NCI-H187 (cell line): ENCODE measurements around the gene PGD.
"Not testable (repeated sequence)": the region's sequence is repeated elsewhere in the genome, so short reads cannot be mapped to it uniquely, and the experiment has no call there.

Experiments
- DNase-seq, 2 experiments: peaks; one replicate each; lab custom pipeline; 2025; lab: John Stamatoyannopoulos, UW

The PGD gene

DNA sequence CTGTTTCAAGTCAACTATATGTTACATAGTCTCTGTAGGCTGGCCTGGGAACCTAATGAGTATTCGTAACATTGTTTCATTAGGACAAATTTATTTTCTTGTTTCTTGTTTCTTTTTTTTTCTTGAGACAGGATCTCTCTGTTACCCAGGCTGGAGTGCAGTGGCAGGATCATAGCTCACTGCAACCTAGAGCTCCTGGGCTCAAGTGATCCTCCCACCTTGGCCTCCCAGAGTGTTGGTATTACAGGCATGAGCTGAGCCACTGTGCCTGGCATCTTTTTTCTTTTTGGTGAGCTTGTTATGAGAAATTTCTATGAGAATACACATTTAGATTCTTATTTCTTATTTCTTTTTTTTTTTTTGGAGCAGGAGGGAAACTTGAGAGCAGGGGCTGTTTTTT is 38.2 kb downstream of the PGD start:
- no peak for DNase-seq

DNA sequence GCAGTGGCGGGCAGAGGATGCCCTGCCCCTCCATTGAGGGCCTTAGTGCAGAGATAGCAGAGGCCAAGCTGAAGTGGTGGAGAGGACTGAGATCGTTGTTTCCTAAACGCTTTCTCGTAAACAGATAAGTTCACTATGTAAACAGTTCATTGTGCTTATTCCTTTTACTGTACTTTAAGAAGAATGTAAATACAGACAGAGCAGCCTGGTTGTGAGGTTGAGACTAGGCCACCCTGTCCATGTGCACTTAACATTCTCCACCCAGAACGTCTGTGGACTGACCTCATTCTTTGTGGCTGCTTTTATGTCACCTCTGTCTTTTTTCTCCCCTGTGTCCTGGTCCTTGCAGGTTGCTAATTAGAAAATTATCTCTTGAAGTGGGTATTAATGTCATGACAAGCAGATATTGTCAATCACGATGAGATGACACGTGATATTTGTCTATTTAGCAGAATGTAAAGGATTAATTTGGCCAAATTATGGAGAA is 39.9 kb downstream of the PGD start:
- no peak for DNase-seq

DNA sequence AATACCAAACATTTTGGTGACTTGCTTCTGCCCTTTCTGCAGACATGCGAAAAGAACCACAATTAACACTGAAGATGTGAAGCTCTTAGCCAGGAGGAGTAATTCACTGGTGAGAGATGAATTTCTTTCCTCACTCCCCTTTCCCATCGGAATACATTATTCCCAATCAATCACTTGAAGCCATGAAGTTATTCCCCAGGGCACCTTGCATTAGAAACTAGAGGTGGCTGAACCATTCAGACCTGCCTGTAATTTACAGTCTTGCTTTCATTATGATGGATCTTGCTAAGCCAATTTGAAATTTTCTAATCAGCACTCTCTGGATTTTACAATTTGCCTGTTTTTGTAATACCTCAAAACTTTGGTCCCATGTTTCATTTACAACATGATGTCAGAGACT is 41.4 kb downstream of the PGD start:
- DNase-seq: no peak

- no peak for DNase-seq
Measured at GRCh38 chr1:10440794-10441193, 41.9 kb downstream of the PGD start.

DNA sequence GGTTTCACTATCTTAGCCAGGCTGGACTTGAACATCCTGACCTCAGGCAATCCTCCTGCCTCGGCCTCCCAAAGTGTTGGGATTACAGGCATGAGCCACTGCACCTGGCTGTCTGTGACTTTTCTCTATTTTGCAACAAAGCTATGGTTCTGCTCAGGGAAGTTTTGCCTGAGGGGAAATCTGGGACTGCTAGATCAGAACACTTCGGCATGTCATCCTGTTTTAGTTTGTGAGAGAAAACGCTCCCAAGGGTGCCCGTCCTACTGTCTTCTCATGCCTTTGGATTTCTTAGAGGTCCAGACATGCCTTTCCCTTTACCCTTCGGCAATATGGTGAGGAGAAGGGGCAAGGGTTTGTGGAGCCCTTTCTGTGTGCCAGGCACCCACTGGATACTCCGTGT is 45.4 kb downstream of the PGD start:
- no peak for DNase-seq

DNA sequence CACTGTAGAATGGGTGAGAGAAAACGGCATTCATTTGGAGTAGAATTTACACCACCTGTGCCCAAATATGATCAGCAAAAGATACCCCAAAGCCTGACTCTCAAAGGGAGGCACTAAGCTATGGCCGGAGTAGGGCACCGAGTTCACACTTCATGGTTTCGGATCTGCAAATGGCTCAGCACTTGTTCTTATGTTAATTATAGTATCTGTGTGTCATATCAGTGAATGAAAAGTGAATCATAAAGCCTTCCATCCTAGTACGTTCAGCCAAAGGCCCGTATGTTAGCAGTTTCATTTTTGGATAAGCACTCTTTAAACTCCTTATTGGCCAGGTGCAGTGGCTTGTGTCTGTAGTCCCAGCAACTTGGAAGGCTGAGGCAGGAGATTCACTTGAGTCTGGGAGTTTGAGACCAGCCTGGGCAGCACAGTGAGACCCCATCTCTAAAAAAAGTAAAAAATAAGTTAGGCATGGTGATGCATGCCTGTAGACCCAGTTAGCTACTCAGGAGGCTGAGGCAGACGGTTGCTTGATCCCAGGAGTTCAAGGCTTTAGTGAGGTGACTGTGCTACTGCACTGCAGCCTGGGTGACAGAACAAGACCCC is 46.0 kb downstream of the PGD start:
- no peak for DNase-seq

DNA sequence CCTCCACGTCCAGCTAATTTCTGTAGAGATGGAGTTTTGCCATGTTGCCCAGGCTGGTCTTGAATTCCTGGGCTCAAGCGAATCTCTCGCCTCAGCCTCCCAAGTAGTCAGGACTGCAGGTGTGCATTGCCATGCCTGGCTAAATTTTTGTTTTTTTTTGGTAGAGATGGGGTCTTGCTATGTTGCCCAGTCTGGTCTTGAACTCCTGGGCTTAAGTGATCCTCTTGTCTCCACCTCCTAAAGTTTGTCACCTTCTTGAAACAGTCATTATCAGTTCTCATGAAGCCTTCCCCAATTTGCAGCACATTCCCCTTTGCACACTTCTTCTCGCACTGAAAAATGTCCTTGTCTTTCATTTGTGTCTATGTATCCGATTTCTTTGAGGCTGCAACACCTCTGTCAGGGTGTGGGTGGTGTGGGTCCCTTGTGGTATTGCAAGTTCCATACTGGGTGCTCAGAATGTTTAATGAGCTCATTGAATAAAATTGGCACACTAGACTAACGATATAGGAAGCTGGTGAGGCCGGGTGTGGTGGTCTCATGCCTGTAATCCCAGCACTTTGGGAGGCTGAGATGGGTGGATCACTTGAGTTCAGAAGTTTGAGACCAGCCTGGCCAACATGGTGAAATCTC is 48.0 kb downstream of the PGD start:
- DNase-seq: no peak

DNA sequence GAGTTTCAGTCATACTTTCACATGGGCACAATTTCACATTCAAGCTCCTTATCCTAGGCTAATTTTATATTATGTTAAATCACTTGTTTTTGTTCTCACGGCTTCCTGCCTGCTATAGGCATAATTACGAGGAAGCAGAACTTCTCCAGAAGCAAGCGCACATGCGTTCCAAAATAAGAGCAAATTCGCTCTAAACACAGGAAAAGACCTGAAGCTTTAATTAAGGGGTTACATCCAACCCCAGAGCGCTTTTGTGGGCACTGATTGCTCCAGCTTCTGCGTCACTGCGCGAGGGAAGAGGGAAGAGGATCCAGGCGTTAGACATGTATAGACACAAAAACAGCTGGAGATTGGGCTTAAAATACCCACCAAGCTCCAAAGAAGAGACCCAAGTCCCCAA is 50.9 kb downstream of the PGD start, which contains the start of gene CORT:
TSS of gene CORT (plus strand) at position 281 of the 400 bp plus-strand sequence. CDS start 193 bp downstream, outside the sequence.
- DNase-seq: no peak

DNA sequence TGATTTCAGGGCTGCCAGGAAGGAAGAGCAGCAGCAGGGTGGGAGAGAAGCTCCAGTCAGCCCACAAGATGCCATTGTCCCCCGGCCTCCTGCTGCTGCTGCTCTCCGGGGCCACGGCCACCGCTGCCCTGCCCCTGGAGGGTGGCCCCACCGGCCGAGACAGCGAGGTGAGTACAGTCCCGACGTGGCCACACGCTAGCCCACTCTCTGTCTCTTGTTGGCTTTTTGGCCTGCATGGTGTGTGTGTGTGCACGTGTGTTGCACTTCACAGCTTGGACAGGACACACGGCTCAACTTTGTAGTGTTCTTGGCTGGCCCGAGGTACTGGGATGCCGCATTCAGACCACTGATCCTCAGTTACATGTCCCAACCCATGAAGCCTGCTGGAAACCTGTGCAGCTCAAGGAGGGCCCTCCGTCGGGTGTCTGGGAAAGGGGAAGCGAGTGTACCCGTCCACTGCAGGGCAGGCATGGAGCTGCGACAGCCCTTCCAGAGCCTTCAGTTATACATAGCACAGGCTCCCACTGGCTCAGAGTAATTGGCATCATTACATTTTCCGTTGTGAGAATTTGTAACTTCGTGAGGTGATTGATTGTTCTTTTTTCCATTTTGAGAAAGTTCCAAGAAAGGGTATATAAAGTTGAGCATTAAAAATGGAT is 51.4 kb downstream of the PGD start:
- no peak for DNase-seq

DNA sequence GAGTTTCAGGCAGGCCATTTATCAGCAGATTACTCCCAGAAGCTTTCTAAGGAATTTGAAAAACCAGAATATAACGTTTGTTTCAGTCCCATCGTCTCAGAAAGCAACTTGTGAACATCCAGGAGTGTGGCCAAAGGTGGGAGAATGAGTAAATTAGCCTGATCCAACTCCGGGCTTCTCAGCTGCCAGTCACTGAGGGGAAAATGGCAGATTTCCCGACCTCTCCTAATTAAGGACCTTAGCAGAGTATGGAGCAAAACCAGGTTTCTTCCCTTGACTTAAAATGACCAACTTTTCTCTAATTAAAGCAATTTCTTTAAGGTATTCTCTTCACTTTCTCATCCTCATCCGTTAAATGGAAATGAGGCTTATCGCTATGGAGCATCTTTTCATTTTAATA is 52.0 kb downstream of the PGD start:
- DNase-seq: no peak

- DNase-seq: no peak
Measured at GRCh38 chr1:10451287-10451686, 52.4 kb downstream of the PGD start.

- no peak for DNase-seq
Measured at GRCh38 chr1:10456048-10456447, 57.2 kb downstream of the PGD start.

- no peak for DNase-seq
Measured at GRCh38 chr1:10456661-10457060, 57.8 kb downstream of the PGD start.

DNA sequence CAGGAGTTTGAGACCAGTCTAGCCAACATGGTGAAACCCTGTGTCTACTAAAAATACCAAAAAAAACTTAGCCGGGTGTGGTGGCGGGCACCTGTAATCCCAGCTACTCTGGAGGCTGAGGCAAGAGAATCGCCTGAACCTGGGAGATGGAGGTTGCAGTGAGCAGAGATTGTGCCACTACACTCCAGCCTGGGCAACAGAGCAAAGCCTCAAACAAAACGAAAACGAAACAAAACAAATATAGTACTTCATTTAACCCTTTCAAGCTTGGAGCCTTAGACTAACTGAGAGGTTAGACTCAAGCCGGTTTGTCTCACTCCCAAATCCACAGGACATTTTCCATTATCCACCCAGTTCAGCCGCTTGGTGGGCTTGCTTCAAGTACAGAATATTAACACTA is 58.6 kb downstream of the PGD start:
- not testable (repeated sequence) for DNase-seq

DNA sequence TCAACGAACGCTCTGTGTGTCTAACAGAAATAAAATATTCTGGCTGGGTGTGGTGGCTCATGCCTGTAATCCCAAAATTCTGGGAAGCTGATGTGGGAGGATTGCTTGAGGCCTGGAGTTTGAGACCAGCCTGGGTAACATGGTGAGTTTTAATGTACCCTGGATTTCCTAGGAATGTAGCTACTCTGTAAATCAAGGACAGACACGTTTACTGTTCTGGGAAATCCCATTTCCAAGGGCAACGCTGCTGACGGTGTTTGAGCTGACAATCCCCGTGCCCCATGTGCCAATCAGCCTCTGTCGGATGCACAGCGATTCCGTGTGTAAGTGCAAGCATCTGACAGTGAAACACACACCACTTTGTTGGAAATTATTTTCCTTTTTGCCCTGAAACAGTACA is 59.0 kb downstream of the PGD start:
- no peak for DNase-seq

DNA sequence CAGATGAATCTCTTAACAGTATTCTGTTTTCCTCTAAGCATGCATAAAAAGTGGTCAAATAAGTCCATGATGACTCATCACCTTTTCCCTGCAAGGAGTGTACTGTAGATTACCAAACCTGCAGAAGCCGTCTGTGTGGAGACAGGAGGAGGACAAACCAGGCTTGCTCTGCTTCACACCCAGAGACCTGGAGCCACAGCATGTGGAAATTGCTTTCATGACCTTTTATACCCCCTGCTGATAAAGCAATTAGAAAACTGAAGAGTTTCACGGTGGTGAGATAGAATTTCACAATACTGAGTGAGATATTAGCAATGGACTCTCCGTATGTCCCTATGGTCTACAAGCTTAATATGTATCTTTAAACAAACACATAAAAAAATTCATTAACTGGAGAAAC is 60.3 kb downstream of the PGD start:
- no peak for DNase-seq

DNA sequence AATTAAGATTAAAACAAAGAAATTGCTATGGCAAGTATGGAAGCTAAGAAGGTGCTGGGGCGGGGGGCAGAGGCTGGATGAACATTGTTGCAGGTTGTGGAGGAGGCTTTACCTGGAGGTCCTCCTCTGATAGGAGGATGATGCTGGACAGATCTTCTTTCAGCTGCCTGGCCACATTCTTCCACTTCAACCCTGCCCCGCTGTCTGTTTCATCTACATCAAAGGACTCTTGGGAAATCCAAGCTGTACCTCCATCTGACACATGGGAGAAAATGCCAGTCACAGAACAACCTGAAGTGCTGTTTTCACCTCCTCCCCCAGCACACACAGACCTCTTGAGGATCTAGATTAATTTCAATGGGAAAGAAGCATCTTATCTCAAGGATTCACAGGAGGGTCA is 68.2 kb downstream of the PGD start:
- no peak for DNase-seq

GRCh38 chr1:10470043-10470442 is 71.2 kb downstream of the PGD start:
- no peak for DNase-seq
